C4-2B (cell line): ENCODE results near the gene PPEF2.

Source experiments
- CTCF ChIP-seq: fragments of 450-650 bp; conservative IDR thresholded peaks from 2 replicates; pipeline ENCODE4 v1.5.1; 2017; ENCODE audit warnings: mild to moderate bottlenecking
- ZFX ChIP-seq: fragments of 450-650 bp; IDR thresholded peaks from 2 replicates; pipeline ENCODE4 v1.6.1; 2017

- TF ChIP-seq CTCF (no peak), ZFX (no peak)
These were observed 82.1 kb downstream of the PPEF2 start for GRCh38 chr4:75820197-75820596.
